GM12875 (cell line): ENCODE results near the gene IGSF3.
"Not testable (repeated sequence)": the region's sequence is repeated elsewhere in the genome, so short reads cannot be mapped to it uniquely, and the experiment has no call there.

Source experiments
- H3K4me3 ChIP-seq: one replicate; pipeline ENCODE4 v1.5.1; 2011; ENCODE audit warnings: low read depth, low read length, control low read depth
- CTCF ChIP-seq: IDR thresholded peaks from 2 replicates; pipeline ENCODE4 v1.5.1; 2011; ENCODE audit warnings: low read depth, mild to moderate bottlenecking, control low read depth, inconsistent platforms, low read length, moderate library complexity, borderline replicate concordance; ENCODE audit not compliant: insufficient read depth

Gene IGSF3

DNA sequence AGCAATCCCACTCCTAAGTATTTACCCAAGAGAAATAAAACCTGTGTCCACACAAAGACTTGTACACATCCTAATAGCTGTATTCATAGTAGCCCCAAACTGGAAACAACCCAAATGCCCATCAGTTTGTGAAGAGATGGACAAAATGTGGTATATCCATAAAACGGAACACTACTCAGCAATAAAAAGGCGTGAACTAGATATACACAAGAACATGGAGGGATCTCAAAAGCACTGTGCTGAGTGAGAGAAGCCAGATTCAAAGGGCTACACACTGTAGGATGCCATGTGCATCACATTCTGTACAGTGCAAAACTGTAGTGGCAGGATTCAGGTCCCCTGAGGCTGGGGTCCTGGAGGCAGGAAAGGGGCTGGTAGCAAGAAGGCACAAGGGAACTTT lies 22.5 kb downstream of the IGSF3 start:
- H3K4me3 ChIP-seq: not testable (repeated sequence)

GRCh38 chr1:116644096-116644495 lies 23.4 kb downstream of the IGSF3 start:
- not testable (repeated sequence) for H3K4me3 ChIP-seq

DNA sequence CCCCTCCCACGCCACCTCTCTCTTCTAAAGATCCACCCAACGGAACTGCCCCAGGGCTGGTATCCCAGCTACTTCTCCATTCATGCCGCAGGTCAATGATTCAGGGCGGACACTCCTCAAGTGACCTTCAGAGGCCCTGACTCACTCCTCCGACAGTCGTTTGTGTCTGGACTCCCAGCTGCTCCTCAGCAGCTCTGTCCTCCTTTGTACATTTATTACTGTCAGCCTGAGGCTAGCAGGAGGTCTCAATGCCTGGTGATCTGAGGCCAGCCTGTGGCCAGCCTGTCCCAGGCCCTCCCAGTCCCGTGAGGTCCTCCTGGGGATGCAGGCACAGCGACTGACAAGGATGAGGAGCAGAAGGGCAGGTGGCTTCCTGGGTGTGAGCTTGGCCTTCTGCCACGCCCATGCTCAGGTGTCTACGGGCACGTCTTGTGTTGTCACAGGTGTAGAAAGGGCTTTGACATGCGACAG lies 24.2 kb downstream of the IGSF3 start:
- not testable (repeated sequence) for H3K4me3 ChIP-seq

DNA sequence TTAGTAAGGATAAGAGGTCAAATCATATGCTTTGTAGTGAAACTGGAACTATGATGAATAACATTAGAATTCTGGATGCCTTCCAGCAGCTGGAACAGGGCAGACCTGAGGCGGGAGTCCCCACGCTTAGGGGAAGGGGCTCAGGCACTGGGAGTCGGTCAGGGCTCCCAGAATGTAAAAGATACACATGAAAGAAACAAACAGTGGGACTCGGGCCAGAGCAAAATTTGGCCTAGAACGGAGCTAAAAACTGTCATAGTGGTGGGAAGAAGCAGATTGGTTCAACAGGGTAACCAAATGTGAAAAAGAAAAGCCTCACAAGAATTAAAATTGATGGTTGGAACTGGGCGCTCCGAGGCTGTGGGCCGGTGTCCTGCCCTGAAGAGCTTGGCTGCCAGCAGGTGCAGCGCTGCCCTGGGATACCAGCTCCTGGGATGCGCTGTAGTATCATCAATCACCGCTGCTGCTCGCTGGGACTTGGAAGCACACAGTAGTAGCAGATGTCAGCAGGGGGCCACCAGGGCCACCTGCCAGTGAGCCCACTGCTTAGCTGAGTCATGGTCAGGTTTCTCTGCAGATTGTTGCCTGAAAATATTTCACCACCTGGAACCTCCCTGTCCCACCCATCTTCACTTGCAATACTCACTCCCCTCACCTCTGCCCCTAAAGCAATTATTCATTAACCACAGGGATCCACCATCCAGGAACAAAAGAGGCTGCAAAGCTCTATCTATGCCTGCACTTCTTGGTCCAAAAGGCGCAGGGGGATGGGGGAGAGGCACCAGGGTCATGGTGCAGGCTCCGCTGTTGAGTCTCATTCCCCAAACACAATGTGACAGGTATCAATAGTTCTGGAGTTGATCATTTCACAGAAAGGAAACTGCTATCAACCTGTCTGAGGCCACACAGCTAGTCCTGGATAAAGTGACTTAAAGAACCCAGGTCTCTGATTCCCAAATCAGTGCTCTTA lies 24.9 kb downstream of the IGSF3 start:
- not testable (repeated sequence) for H3K4me3 ChIP-seq

GRCh38 chr1:116637583-116637982 lies 29.9 kb downstream of the IGSF3 start:
- not testable (repeated sequence) for H3K4me3 ChIP-seq

- not testable (repeated sequence) for H3K4me3 ChIP-seq
Measured at GRCh38 chr1:116636584-116636983, 30.9 kb downstream of the IGSF3 start.

GRCh38 chr1:116634386-116634785 lies 33.1 kb downstream of the IGSF3 start:
- H3K4me3 ChIP-seq: not testable (repeated sequence)

- not testable (repeated sequence) for H3K4me3 ChIP-seq
Measured at GRCh38 chr1:116631996-116632925, 35.3 kb downstream of the IGSF3 start.

- not testable (repeated sequence) for H3K4me3 ChIP-seq
Measured at GRCh38 chr1:116631554-116631953, 36.0 kb downstream of the IGSF3 start.

- H3K4me3 ChIP-seq: not testable (repeated sequence)
- 0 out of 2 replicates have a peak, but pooled peaks have one; percentile 21 for TF ChIP-seq CTCF
Measured at GRCh38 chr1:116630057-116630456, 37.5 kb downstream of the IGSF3 start.

DNA sequence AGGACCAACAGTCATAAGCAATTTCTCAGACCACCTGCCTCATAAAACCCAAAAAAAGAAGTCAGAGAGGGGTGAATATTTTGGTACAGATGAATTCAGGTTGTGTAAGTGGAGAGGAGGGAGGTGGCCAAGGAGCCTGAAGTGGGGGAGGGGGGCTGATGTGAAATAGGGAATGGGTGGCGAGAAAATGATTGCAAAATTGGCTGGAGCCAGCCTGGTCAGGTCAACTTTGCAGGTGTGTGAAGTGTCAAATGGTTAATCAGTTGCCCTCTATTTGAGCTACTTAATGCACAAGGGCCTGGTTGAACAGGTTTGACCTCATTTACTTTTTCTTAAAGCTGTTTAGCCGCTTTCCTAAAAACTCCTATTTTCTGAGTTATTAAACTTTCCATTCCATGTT lies 38.1 kb downstream of the IGSF3 start:
- not testable (repeated sequence) for H3K4me3 ChIP-seq

DNA sequence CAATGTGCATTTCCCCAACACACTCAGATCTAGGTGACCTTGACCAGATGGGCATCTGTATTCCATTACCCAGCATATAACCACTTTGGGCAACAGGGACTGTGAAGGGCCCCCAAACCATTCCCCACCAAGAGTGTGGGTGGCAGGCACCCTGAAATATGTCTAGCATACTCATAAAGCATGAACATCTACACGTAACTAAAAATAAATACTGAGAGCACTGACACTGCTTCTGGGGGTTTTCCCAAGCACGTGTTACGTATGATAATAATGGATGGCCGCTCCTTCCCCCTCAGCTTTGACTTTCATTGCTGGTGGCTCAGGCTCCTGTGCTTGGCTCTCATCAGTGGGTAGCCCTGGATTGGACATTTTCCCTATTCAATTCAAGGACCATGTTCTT lies 39.1 kb downstream of the IGSF3 start:
- no peak overlapping the region for H3K4me3 ChIP-seq
- TF ChIP-seq CTCF: no peak

DNA sequence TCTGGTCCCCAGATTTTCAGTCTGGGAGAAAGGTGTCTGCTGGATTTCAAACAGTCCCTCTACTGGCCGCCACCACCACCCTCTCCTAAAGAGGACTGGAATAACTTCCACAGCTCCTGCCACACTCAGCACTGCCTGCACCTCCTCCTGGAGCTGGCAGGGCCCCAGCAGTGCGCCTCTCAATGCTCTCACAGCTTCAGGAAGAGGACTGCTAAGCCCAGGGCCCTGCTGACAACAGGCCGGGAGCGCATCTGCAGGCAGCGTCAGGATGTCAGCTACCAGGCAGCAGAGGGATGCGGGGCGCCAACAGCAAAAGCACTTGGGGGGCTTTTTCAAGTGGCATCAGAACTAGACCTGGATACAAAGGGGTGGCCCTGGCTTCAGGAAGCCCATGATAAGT lies 40.2 kb downstream of the IGSF3 start:
- not testable (repeated sequence) for H3K4me3 ChIP-seq

DNA sequence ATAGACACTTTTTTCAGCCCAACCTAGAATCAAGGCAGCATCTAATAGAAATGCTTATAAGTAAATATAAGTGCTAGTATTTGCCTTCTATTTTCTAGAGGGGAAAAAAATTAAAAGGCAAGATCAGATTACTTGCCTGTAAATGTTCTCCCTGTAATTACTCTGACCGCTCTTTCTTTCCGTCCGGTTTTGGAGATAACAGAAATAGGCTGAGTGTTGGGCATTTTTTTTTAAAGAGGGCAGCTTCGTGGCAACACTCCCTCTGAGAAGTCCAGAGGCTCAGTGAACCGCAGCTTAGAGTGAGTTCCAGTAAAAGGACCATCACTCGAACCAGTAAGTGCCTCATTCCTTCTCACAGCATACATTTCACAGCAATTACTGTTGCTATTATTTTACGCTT lies 40.6 kb downstream of the IGSF3 start:
- not testable (repeated sequence) for H3K4me3 ChIP-seq

GRCh38 chr1:116625155-116625554 lies 42.4 kb downstream of the IGSF3 start:
- H3K4me3 ChIP-seq: not testable (repeated sequence)
